Measurements from ENCODE around the gene ACAD9.

Gene ACAD9

GRCh38 chr3:128942161-128942952, 62.9 kb downstream of the ACAD9 start:
- no peak for FAIRE-seq

- FAIRE-seq: no peak
Measured at GRCh38 chr3:128945041-128945877, 65.8 kb downstream of the ACAD9 start.

GRCh38 chr3:128945878-128946175, 66.4 kb downstream of the ACAD9 start:
- FAIRE-seq: no peak

GRCh38 chr3:128946411-128946810, 67.0 kb downstream of the ACAD9 start:
- FAIRE-seq: no peak

GRCh38 chr3:128949158-128949557, 69.7 kb downstream of the ACAD9 start:
- no peak for FAIRE-seq

GRCh38 chr3:128950223-128950938, 71.0 kb downstream of the ACAD9 start:
- FAIRE-seq: no peak

- no peak for FAIRE-seq
Measured at GRCh38 chr3:128956440-128956839, 77.0 kb downstream of the ACAD9 start.

Data from G401.6 (cell line).